Anterior cingulate cortex (tissue), 58 donors: ENCODE data around the gene DGCR2.

ENCODE experiments used
- DNase-seq, 58 donors: peaks; one replicate each; lab custom pipeline; 2025; lab: John Stamatoyannopoulos, UW

The DGCR2 gene

GRCh38 chr22:19111584-19111983 is 10.6 kb downstream of the DGCR2 start:
- no peak for DNase-seq

GRCh38 chr22:19111140-19111539 is 11.1 kb downstream of the DGCR2 start:
- DNase-seq: no peak

DNA sequence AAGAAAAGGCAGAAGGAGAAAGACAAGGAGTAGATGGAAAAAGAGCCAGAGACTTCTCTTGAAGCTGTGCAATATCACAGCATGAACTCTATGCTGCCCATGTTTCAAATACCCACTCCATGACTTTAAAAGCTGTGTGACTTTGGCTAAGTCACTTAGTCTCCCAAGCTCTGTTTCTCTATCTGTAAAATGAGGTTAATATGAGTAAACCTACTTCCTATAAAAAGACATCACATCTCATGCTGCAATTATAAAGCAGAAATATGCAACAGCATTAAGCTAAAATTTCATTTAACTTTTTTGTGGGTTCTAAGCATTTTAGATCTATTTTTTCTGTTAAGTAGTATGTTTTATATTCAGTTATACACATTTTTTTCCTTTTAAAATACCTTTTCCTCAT is 11.6 kb downstream of the DGCR2 start:
- DNase-seq: no peak

GRCh38 chr22:19110064-19110458 is 12.2 kb downstream of the DGCR2 start:
- no peak for DNase-seq

- no peak for DNase-seq
Measured at GRCh38 chr22:19109198-19110063, 12.8 kb downstream of the DGCR2 start.

DNA sequence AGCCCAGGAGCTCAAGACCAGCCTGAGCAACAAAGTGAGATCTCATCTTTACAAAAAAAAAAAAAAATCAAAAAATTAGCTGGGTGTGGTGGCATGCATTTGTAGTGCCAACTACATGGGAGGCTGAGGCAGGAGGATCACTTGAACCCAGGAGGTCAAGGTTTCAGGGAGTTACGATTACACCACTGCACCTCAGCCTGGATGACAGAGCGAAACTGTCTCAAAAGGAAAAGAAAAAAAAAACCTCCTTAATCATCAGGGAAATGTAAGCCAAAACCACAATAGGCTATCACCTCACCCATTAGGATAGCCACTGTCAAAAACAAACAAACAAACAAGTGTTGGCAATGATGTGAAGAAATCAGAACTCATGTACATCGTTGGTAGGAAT is 13.4 kb downstream of the DGCR2 start:
- DNase-seq: no peak

- DNase-seq: no peak
Measured at GRCh38 chr22:19107730-19108074, 14.5 kb downstream of the DGCR2 start.

- DNase-seq: no peak
Measured at GRCh38 chr22:19106886-19107729, 15.1 kb downstream of the DGCR2 start.

DNA sequence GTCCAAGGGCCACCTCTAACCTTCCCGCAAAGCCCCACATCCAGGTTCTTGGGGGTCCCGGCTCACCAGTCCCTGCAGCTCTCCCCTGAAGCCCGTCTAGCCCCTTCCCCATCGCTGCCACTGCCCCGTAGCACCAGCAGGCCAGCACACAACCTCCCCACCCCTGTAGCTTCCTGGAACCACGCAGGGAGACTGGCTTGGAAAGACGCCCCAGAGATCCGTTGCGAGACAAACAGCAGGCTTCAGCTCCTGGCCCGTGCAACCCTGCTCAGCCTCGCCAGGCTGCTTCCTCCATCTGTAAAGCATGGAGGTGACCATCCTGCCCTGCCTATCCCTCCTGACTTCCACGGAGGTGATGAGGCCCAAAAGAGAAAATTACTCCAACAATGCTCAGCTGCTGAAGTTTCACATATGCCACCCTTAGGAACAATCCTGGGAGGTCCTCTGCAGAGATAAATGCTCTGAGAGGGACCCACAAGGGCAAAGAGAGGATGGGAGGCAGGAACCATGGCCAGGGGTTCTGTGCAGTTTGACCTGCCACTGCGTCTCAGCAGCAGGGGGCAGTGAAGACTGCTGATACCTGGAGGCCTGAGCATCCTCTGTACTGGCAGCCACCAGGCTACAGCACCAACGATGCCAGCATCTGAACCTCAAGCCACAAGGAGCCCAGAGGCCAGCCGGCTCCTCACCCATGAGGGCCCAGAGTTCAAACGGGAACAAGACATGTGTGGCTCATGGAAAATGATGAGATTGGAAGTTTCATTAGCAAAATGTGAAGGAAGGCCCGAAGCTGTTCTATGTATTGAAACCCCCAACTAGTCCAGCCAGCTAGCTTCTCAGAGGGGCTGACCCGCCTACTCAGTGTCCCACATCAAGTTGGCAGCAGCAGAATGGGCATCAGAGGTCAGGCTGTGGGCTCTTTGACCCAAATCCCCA is 16.1 kb downstream of the DGCR2 start:
- no peak for DNase-seq

DNA sequence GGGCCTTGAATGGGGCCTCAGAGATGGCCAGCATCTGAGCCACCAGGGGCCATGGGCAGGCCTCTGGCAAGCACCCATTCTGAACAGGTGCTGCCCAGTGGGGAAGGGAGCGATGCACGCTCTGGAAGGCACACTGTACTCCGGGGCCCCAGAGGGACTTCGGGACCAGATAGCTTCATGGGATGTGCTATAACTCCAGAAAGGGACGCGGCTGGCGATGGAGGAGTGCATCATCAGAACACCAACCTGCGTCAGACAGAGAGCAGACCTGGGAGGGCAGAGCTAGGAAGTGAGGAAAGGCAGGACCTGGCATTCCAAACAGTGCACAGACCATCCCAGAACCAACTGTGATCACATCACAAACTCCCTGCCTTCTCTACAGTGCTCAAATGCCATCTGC is 16.8 kb downstream of the DGCR2 start:
- DNase-seq: no peak

GRCh38 chr22:19103880-19104821 is 18.1 kb downstream of the DGCR2 start:
- DNase-seq: peak in 7 of 58 donors; percentile 19 to 48 (median 29)

DNA sequence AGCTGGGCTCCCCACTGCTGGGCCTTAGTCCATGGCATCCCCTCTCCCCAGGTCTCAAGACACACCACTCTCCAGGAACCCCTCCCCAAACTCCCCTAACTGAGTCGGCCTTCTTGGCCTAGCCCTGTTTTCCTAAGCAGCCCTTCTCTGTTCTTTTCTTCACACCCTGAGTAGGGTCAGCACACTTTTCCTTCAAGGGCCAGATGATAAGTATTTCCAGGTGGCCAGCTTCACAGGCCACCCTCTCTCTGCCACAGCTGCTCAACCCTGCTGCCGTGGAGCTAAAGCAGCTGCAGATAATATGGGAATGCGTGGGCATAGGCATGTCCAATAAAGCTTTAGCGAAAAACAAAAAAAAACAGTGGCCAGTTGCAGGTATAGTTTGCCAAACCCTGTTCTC is 24.1 kb downstream of the DGCR2 start:
- no peak for DNase-seq

DNA sequence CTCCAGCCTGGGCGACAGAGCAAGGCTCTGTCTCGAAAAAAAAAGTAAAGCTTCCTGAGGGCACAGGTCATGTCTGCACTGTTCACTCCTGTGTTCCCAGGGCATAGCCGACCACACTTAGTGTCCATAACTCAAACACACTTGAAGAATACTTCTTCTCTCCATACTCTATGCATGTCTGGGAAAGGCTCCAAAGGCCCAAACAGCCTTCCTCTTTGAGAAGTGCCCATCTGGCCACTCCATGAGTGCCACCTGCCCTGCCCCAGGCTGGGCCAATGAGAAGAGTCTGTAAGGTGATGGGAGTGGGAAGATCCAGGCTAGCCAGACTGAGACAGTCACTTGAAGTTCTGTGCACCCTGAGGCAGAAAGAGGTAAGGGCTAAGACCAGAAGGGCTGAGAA is 24.7 kb downstream of the DGCR2 start:
- no peak for DNase-seq

- DNase-seq: no peak
Measured at GRCh38 chr22:19096555-19096954, 25.7 kb downstream of the DGCR2 start.

DNA sequence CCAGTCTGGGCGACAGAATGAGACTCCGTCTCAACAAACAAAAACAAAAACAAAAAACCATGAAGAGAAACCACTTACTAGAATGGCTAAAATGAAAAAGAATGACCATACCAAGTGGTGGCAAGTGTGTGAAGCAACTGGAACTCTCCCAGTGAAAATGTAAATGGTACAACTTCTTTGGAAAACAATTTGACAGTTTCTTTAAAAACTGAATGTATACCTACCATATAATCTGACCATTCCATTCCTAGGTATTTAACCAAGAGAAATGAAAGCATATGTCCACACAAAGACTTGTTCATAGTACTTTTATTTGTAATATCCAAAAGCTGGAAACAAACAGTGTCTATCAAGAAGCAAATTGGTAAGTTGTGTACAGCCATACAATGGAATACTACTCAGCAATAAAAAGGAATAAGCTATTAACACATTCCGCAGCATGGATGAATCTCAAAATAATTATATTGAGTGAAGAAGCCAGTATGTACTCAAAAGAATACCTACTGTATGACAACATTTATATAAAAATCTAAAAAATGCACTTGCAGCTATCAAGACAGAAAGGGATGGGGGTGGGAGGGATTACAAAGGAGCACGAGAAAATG is 27.7 kb downstream of the DGCR2 start:
- no peak for DNase-seq

DNA sequence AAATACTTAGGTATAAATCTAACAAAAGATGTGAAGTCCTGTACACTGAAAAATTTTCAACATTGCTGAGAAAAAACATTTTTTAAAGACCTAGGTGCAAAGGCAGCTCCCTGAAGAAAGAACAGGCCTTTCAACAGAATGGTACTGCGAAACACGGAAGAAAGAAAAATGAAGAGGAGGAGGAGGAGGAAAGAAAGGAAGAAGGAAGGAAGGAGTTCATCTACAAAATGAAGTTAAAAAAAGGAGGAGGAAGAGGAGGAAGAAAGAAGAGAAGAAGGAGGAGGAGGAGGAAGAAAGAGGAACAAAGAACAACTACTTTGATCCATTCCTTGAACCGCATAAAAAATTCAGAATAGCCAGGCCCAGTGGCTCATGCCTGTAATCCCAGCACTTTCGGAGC is 29.5 kb downstream of the DGCR2 start:
- no peak for DNase-seq

- DNase-seq: no peak
Measured at GRCh38 chr22:19090586-19091127, 31.6 kb downstream of the DGCR2 start.

DNA sequence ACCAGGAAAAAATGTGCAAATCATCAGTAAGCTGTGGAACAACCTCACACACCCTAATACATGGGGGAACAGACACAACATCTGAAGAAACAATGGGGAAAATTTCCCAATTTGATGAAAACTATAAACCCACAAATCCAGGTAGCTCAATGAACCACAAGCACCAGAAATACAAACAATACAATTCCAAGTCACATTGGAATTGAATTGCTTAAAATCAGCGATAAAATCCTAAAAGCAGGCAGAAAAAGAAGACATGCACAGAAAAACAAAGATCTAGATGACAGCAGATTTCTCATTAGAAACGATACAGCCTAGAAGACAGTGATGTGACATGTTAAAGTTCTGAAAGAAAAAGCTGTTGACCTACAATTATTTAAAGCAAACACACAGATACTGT is 32.0 kb downstream of the DGCR2 start:
- no peak for DNase-seq
